GM12878 (cell line): ENCODE results near the gene LHFPL2. TPM values are rescaled to one million over a fixed set of nuclear protein-coding genes. Genes with fewer than 3 reads are reported as not detected.
A peak's percentile ranks its signal among the peaks of the same experiment; 100 is the strongest.

Experiments used
- ASH2L ChIP-seq: fragments of 300-600, 200-600 bp; sonication (generic); IDR thresholded peaks from 2 replicates; pipeline ENCODE4 v1.6.1; 2017; ENCODE audit warnings: low read depth, mild to moderate bottlenecking, borderline replicate concordance
- ATF7 ChIP-seq: fragments of 450-650 bp; IDR thresholded peaks from 2 replicates; pipeline ENCODE4 v1.6.1; 2016; ENCODE audit warnings: low read depth, mild to moderate bottlenecking
- BACH1 ChIP-seq: fragments of 450-650 bp; IDR thresholded peaks from 2 replicates; pipeline ENCODE4 v1.6.1; 2017; ENCODE audit warnings: mild to moderate bottlenecking, borderline replicate concordance
- E2F8 ChIP-seq: fragments of 450-650 bp; IDR thresholded peaks from 2 replicates; pipeline ENCODE4 v1.6.1; 2018; ENCODE audit warnings: mild to moderate bottlenecking, low read depth, moderate library complexity; ENCODE audit not compliant: partially characterized antibody
- EGR1 ChIP-seq, 2 experiments: IDR thresholded peaks; 1 replicate in 1 of 2; 2 replicates in 1 of 2; pipeline ENCODE4 v1.6.1; 2011 to 2012; ENCODE audit warnings: low read depth in 2 of 2, low read length in 2 of 2, borderline replicate concordance in 1 of 2, mild to moderate bottlenecking in 1 of 2, moderate library complexity in 1 of 2
- ESRRA ChIP-seq: IDR thresholded peaks from 2 replicates; pipeline ENCODE4 v1.6.1; 2012; ENCODE audit warnings: mild to moderate bottlenecking, low read length, improper control_type of control experiment
- HDAC2 ChIP-seq: fragments of 200-600 bp; sonication (generic); IDR thresholded peaks from 2 replicates; pipeline ENCODE4 v1.6.1; 2017
- MEF2A ChIP-seq: IDR thresholded peaks from 2 replicates; pipeline ENCODE4 v1.6.1; 2011; ENCODE audit warnings: low read depth, mild to moderate bottlenecking, low read length, moderate library complexity; ENCODE audit not compliant: insufficient read depth
- MEF2B ChIP-seq: fragments of 450-650 bp; IDR thresholded peaks from 2 replicates; pipeline ENCODE4 v1.6.1; 2018; ENCODE audit warnings: mild to moderate bottlenecking, moderate library complexity; ENCODE audit not compliant: partially characterized antibody, poor library complexity, severe bottlenecking
- MYB ChIP-seq: fragments of 150-350 bp; IDR thresholded peaks from 2 replicates; pipeline ENCODE4 v1.6.1; 2014; ENCODE audit warnings: mild to moderate bottlenecking, low read depth, low read length, borderline replicate concordance
- NFIC ChIP-seq: IDR thresholded peaks from 2 replicates; pipeline ENCODE4 v1.6.1; 2012; ENCODE audit warnings: low read depth, mild to moderate bottlenecking, inconsistent platforms, low read length, moderate library complexity
- NKRF ChIP-seq: fragments of 450-650 bp; conservative IDR thresholded peaks from 2 replicates; pipeline ENCODE4 v1.6.1; 2017; ENCODE audit warnings: mild to moderate bottlenecking, moderate library complexity
- NR2F1 ChIP-seq: fragments of 450-650 bp; conservative IDR thresholded peaks from 2 replicates; pipeline ENCODE4 v1.6.1; 2017; ENCODE audit warnings: mild to moderate bottlenecking
- PML ChIP-seq: IDR thresholded peaks from 2 replicates; pipeline ENCODE4 v1.6.1; 2012; ENCODE audit warnings: low read length, inconsistent platforms
- RELA ChIP-seq: fragments of 450-650 bp; IDR thresholded peaks from 2 replicates; pipeline ENCODE4 v1.8.0; 2014; ENCODE audit warnings: borderline replicate concordance; ENCODE audit not compliant: partially characterized antibody
- SIN3A ChIP-seq: IDR thresholded peaks from 2 replicates; pipeline ENCODE4 v1.6.1; 2012; ENCODE audit warnings: low read depth, low read length, improper control_type of control experiment
- SMAD5 ChIP-seq: IDR thresholded peaks from 2 replicates; pipeline ENCODE4 v1.6.1; 2016; ENCODE audit warnings: antibody characterized with exemption, low read depth
- STAT3 ChIP-seq: IDR thresholded peaks from 2 replicates; pipeline ENCODE4 v1.6.1; 2011; ENCODE audit warnings: low read depth, low read length, improper control_type of control experiment
- WRNIP1 ChIP-seq: IDR thresholded peaks from 2 replicates; pipeline ENCODE4 v1.6.1; 2011; ENCODE audit warnings: low read depth, low read length, improper control_type of control experiment, borderline replicate concordance
- ZBTB11 ChIP-seq: fragments of 450-650 bp; formaldehyde crosslinking; IDR thresholded peaks from 2 replicates; pipeline ENCODE4 v1.5.0; 2022; ENCODE audit warnings: mild to moderate bottlenecking, missing genetic modification characterization
- ZNF274 ChIP-seq: IDR thresholded peaks from one replicate; pipeline ENCODE4 v1.8.0; 2011; ENCODE audit not compliant: insufficient read length, insufficient read depth
- polyA plus RNA-seq, 11 experiments: library from polyadenylated mRNA; depleted of rRNA in 4 of 11; unstranded in 6 of 11; stranded (reverse) in 5 of 11; fragments of >200 nt; fragmentation: Nextera tagmentation in 4 of 11; fragmentation: Illumina TruSeq in 1 of 11; extraction: Ambion mirVana in 4 of 11; extraction: Trizol in 1 of 11; gene quantifications; 1 replicate in 1 of 11; 2 replicates in 10 of 11; pipeline versions ENCODE4 v1.2.1 to v1.2.3, GENCODE V29; 2011 to 2016; ENCODE audit warnings: inconsistent platforms in 2 of 11, missing spikeins in 2 of 11, low read depth in 1 of 11
- total RNA-seq, 4 experiments: library from RNA; depleted of rRNA in 3 of 4; stranded (reverse); fragments of >200 nt in 3 of 4; fragmentation: Illumina TruSeq in 1 of 4; extraction: Trizol in 1 of 4; gene quantifications; 2 replicates each; pipeline versions ENCODE4 v1.2.1 to v1.2.3, GENCODE V29; 2013 to 2021

The LHFPL2 gene
- total and polyA plus RNA-seq, 10 of the 15 experiments (the other 5 are each of a cell fraction or from before 2014, with no cell fraction given) = 4.1 to 21.8 (median 12.5) TPM

- TF ChIP-seq MEF2A (no peak), SIN3A (no peak), NR2F1 (0 out of 2 replicates have a peak, but pooled peaks have one; percentile 31), WRNIP1 (no peak), NKRF (peak; percentile 54; the same call in 1 of the 2 replicates), ASH2L (0 out of 2 replicates have a peak, but pooled peaks have one; percentile 12), SMAD5 (no peak), E2F8 (no peak), ESRRA (no peak), PML (no peak), MEF2B (no peak), NFIC (no peak), BACH1 (peak; percentile 88; the same call in 1 of the 2 replicates), MYB (no peak), RELA (no peak), HDAC2 (peak; percentile 57; the same call in 1 of the 2 replicates), STAT3 (no peak), ZBTB11 (CRISPR knock-in tag) (no peak), ZNF274 (no peak), EGR1 (IDR thresholded peaks at IDR 0.05; ENCODE audit: borderline replicate concordance in 1 of 2, low read depth in 2 of 2, low read length in 2 of 2) (peak in 1 of 2 experiments; percentile 56; a peak in 1 of 3 replicates), ATF7 (no peak)
These were observed at the start of gene LHFPL2 (continued) for GRCh38 chr5:78648359-78649210.
